SK-N-DZ (cell line): ENCODE data around the gene PCSK5.
"Not testable (repeated sequence)": the region's sequence is repeated elsewhere in the genome, so short reads cannot be mapped to it uniquely, and the experiment has no call there.

Source experiments
- DNase-seq: peaks from one replicate; pipeline ENCODE4 v3.0.0-alpha.2; 2015; ENCODE audit warnings: low spot score

The PCSK5 gene

DNA sequence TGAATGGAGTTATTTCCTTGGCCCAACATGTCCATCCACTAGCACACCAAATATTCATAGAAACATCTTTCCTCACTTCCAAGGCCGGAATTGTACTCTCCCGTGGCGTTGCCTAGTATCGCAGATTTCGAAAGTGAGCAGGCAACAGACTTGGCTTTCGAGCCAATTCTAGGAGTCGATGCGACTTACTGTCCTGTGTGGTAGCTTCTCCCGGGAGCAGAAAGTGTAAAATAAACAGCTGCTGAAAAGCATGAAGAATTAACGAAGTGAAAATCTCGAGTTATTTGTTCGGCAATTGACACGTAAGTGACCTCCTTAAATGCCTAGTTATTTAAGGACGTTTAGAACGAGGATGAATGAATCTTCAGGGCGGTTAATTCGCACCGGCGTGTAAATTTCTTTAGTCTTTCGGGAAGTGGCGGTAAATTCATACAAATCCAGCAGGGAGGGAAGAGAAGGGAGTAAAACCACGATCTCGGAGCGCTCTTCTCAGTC lies 449 bp upstream of the PCSK5 start:
- DNase-seq, result peak; percentile 29

DNA sequence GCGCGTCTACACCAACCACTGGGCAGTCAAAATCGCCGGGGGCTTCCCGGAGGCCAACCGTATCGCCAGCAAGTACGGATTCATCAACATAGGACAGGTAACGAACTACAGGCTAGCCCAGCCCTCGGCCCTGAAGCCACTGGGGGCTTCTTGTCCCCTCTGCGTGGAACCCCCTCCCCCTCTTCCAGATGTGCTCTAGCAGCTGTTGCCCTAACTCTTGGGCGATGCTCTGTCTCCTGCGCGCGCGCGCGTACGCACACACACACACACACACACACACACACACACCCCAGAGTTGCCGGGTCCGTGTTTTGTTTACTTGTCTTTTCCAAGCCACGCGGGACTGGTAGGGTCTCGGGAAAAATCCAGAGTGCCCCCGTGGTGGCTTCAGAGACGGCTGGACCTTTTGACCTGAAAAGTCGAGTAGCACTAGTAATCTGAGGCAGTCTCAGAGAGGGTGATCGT lies 836 bp downstream of the PCSK5 start:
- no peak for DNase-seq

DNA sequence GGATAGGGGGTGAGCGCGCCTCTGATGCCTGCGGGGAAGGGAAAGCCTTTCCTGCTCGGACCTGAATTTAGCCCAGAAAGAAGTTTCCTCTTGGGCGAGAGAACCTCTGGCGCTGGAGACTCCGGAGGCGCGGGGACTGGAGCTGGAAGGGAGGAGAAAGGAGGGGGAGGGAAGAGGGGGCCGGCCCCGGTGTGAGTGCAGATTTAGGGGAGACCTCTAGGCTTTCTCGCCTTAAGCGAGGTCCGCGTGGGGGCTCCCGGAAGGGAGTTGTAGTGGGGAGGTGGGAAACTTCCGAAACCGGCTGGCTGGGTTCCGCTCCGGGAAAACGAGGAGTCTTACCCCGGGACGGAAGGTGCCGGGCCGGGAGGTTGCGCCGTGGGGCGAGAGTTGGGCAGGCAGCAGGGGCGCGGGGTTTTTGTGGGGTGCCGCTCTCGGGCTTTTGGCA lies 1.3 kb downstream of the PCSK5 start:
- no peak for DNase-seq

DNA sequence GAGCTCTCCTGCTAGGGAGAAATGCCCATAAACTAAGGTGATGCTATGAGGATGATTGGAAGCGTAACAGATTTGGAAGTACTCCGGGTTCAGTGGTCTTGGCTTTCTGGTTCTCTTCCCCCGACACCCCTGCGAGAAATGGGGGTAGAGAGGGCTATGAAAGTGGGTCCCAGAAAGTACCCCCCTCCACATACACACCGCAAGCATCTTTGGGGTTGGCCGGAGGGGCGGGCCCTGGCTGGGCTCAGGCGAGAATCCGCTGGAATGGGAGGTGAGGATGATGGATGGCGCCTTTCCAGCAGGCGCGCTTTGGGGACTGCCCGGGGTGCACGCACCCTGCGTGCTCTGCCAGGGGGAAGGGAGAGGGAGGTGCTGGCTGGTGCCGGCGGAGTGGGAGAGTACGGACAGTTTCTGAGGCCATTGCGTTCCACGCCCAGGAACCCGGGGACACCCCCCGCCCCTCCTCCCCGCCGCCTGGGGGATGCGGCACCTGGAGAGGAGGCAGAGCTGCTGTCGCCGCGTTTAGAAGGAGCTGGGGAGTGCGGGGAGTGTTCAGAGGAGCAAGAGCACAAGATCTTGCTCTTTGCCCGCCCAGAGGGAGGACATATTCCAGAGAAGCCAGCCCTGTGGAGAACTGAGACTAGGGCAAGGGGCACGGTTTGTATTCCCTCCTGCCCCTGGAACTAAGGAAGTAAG lies 1.9 kb downstream of the PCSK5 start:
- DNase-seq, result no peak

DNA sequence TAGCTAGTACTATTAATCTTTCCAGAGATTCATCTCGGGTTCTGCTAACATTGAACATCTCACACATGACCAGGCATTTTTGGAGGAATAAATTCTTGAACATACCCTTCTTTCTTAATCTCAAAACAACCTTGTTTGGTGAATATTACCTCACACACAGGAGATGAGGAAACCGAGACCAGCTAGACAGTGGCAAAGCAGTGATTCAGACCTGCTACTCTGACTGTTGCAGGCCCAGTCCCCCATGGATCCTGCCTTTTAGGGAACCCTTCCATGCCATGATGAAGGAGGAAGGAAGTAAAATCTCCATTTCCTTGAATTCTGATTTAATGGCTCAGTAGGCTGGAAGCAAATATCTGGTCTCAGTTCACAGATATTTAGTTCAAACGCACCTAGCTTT lies 2.6 kb downstream of the PCSK5 start:
- no peak for DNase-seq

DNA sequence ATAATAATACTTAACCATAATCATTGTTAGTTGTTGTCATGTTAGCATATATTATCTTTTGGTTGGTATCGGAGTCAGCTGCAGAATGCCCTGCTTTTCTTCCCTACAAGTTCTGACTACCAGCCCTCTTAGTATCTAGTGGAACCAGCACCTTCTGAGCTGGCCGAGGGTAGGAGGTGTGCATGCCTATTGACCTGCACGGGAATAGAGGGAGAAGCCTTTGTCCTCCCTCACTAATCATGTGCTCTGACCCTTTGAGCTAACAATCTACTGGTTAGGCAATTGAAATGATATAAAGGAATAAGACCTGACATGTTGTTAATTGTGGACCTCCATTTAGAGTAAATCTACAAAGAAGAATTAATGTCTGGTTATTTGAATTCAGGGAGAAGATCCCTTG lies 4.1 kb downstream of the PCSK5 start:
- no peak for DNase-seq

DNA sequence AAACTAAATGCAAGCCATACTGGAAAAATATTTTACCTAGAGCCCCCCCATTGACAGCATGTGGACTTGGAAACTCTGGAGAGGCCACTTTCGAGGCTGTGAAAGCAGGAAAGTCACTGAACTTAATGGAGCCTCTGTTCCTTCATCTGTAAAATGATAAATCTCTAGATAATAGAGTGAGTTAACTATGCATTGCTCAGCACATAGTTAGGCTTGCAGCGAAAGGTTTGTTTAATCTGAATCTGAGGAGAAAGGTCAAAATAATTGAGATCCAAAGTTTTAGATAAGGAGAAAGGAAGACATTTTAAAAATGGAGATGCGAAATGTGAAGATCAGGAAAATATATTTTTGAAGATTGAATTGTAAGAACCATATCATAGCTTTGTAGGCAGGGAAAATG lies 4.6 kb downstream of the PCSK5 start:
- DNase-seq, result no peak

DNA sequence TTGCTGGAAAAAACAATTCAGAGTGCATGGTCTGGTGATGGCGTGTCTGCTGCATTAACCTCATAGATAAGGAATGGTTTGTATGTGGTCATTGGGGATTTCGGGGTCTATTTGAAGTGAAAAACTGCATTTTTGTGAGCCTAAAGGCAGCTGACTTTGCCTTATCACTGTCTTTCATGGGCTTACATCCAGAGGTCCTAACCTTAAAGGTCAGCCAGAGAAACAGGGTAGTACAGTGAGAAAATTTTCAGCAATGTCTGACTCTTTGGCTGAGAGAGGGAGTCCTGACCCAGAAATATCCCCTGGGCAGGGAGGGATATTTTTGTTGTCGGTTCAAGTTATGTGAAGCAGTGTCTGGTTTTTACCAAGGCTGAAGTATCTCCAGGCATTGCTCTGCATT lies 5.7 kb downstream of the PCSK5 start:
- DNase-seq, result no peak

DNA sequence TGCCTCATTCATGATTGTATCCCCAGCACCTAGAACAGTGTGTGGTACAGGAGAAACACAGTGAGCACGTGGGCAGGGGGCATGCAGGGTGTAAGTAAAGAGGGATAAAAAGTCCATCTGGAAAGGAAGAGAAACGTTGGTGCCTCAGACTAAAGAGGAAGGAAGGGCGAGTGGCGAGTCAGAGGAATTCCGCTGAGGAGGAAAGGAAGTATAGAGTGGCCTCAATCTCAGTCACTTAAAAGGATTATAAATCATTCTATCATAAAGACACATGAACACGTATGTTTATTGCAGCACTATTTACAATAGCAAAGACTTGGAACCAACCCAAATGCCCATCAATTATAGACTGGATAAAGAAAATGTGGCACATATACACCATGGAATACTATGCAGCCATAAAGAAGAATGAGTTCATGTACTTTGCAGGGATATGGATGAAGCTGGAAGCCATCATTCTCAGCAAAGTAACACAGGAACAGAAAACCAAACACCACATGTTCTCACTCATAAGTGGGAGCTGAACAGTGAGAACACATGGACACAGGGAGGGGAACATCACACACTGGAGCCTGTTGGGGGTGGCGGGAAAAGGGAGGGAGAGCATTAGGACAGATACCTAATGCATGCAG lies 10.5 kb downstream of the PCSK5 start:
- not testable (repeated sequence) for DNase-seq

GRCh38 chr9:75903785-75904360 lies 13.4 kb downstream of the PCSK5 start:
- no peak for DNase-seq

DNA sequence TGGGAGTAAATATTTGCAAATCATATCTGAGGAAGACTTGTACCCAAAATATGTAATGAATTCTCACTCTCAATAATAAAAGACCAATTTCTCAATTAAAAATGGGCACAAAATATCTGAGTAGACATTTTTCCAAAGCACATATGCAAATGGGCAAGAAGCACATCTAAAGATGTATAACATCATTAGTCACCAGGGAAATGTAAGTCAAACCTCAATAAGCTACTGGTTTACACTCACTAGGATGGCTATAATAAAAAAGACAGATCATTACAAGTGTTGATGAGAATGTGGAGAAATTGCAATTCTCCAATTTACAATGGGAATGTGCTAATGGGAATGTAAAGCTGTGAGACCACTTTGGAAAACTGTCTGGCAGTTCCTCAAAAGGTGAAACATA lies 13.9 kb downstream of the PCSK5 start:
- no peak for DNase-seq

- DNase-seq, result no peak
Measured at GRCh38 chr9:75906531-75906930, 16.1 kb downstream of the PCSK5 start.

- DNase-seq, result no peak
Measured at GRCh38 chr9:75907329-75907728, 16.9 kb downstream of the PCSK5 start.

GRCh38 chr9:75907923-75908322 lies 17.4 kb downstream of the PCSK5 start:
- no peak for DNase-seq

DNA sequence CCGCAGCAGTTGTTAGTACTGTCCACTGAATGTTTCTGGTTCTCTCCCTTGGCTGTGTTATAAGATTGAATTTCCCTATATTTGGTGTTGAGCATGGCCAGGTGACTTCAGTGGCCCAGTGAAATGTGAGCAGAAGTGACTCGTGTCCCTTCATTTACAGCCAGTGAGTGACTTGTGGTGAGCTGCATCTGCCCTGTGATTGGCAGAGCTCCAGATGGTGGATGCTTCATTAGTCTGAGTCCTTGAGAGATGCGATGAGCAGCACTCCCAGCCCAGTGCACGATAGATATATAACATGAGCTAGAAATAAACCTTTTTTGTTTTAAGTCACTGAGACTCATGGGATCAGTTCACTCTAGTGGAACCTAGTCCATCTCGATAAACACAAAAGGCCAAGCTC lies 19.3 kb downstream of the PCSK5 start:
- no peak for DNase-seq

- DNase-seq, result no peak
Measured at GRCh38 chr9:75910731-75911130, 20.3 kb downstream of the PCSK5 start.

DNA sequence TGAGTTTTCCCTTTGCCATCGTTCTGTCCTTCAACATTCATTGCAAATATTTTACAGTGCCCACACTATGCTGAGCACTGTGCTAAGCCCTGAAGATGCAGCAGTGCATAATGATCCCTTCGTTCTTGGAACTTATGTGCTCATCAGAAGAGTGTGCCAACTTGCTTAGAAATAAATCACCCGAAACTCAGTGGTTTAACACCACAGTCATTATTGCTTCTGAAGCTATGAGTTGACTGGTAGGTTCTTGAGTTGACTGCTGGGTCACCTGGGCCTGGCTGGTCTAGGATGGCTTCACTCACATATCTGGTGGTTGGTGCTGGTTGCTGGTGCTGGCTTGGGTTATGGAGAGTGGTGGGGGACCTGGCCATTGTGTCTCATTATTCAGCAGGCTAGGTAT lies 20.9 kb downstream of the PCSK5 start:
- no peak for DNase-seq

DNA sequence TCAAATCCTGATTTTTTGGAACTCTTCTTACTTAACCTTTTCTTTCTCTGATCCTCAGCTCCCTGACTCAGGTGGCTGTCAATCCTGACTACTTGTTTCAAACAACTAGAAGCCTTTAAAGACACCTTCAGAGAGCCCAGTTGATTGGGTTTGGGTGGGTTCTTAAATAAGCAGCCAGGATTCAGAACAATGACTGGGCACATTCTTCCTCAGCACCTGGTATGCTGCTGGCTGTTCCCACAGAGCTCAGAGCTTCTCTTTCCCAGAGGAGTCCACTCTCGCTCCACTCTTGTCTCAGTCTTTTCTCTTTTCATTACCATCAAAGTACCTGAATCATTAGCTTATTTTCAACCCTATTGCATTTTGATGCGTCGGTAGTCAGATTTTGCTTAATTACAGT lies 22.5 kb downstream of the PCSK5 start:
- no peak for DNase-seq

- DNase-seq, result no peak
Measured at GRCh38 chr9:75914002-75914401, 23.5 kb downstream of the PCSK5 start.

- no peak for DNase-seq
Measured at GRCh38 chr9:75914883-75915452, 24.5 kb downstream of the PCSK5 start.

GRCh38 chr9:75918154-75918553 lies 27.7 kb downstream of the PCSK5 start:
- DNase-seq, result no peak

DNA sequence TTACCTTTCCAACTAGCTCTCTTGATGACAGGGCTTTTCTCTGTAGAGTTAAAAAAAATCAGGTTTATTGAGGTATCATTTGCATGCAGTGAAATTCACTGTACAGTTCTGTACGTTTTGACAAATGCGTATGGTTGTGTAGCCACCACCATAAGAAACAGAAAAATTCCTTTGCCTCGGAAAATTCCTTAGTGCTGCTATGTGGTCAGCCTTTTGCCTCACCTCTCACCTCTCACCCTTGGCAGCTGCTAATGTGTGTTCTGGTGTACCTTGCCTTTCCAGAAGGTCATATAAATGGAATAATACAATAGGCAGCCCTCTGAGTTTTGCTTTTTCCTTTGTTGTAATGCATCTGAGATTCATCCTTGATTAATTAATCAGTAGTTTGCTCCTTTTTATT lies 28.4 kb downstream of the PCSK5 start:
- no peak for DNase-seq
